SK-N-SH treated with all-trans-retinoic acid at 6 μM for 48 hours (cell line): Measurements from ENCODE around the gene LRRC17.
A peak's percentile ranks its signal among the peaks of the same experiment; 100 is the strongest.

Experiments
- ATAC-seq: fragments of 200-7000 bp; cut with Tn5 transposase; 3 replicates; pipeline ENCODE4 v1.9.1; 2020; ENCODE audit warnings: mild to moderate bottlenecking, moderate library complexity
- ARNTL ChIP-seq: fragments of 450-650 bp; formaldehyde crosslinking; IDR thresholded peaks from 2 replicates; pipeline ENCODE4 v1.5.0; 2020; ENCODE audit warnings: low read depth, mild to moderate bottlenecking, moderate library complexity, borderline replicate concordance
- BACH2 ChIP-seq: fragments of 250-450 bp; sonication (Bioruptor Pico); IDR thresholded peaks from 2 replicates; pipeline ENCODE4 v1.9.0; 2021; ENCODE audit warnings: mild to moderate bottlenecking, borderline replicate concordance
- CREB5 ChIP-seq: fragments of 250-450 bp; sonication (Bioruptor Pico); IDR thresholded peaks from 2 replicates; pipeline ENCODE4 v1.5.1; 2020; ENCODE audit warnings: low read depth, mild to moderate bottlenecking, moderate library complexity
- CSDC2 ChIP-seq: fragments of 250-450 bp; sonication (Bioruptor Pico); IDR thresholded peaks from 2 replicates; pipeline ENCODE4 v1.5.0; 2020; ENCODE audit warnings: mild to moderate bottlenecking, moderate library complexity
- CSRNP3 ChIP-seq: fragments of 250-450 bp; sonication (Bioruptor Pico); IDR thresholded peaks from 2 replicates; pipeline ENCODE4 v1.5.1; 2021; ENCODE audit warnings: mild to moderate bottlenecking, moderate library complexity
- ESRRG ChIP-seq: fragments of 250-450 bp; sonication (Bioruptor Pico); IDR thresholded peaks from 2 replicates; pipeline ENCODE4 v1.6.1; 2021; ENCODE audit warnings: mild to moderate bottlenecking
- GLIS3 ChIP-seq: fragments of 250-450 bp; sonication (Bioruptor Pico); IDR thresholded peaks from 2 replicates; pipeline ENCODE4 v1.5.0; 2020; ENCODE audit warnings: mild to moderate bottlenecking, moderate library complexity
- ISL1 ChIP-seq: fragments of 250-450 bp; sonication (Bioruptor Pico); IDR thresholded peaks from 2 replicates; pipeline ENCODE4 v2.1.2; 2022; ENCODE audit warnings: mild to moderate bottlenecking, moderate library complexity
- PATZ1 ChIP-seq: fragments of 250-450 bp; sonication (Bioruptor Pico); IDR thresholded peaks from 2 replicates; pipeline ENCODE4 v1.8.0; 2020; ENCODE audit warnings: mild to moderate bottlenecking, moderate library complexity, borderline replicate concordance
- POU6F1 ChIP-seq: fragments of 250-450 bp; sonication (Bioruptor Pico); IDR thresholded peaks from 2 replicates; pipeline ENCODE4 v1.8.0; 2021; ENCODE audit warnings: low read depth, mild to moderate bottlenecking, moderate library complexity, borderline replicate concordance
- PPARA ChIP-seq: fragments of 250-450 bp; sonication (Bioruptor Pico); IDR thresholded peaks from 2 replicates; pipeline ENCODE4 v1.5.0; 2020; ENCODE audit warnings: mild to moderate bottlenecking, borderline replicate concordance
- RARB ChIP-seq: fragments of 250-450 bp; sonication (Bioruptor Pico); IDR thresholded peaks from 2 replicates; pipeline ENCODE4 v1.8.0; 2021; ENCODE audit warnings: mild to moderate bottlenecking, moderate library complexity
- SNAI2 ChIP-seq: fragments of 250-450 bp; sonication (Bioruptor Pico); IDR thresholded peaks from 2 replicates; pipeline ENCODE4 v1.5.0; 2020; ENCODE audit warnings: mild to moderate bottlenecking, moderate library complexity
- TOX ChIP-seq: fragments of 250-450 bp; sonication (Bioruptor Pico); IDR thresholded peaks from 2 replicates; pipeline ENCODE4 v1.8.0; 2021; ENCODE audit warnings: mild to moderate bottlenecking, moderate library complexity, borderline replicate concordance
- ZC3H10 ChIP-seq: fragments of 250-450 bp; sonication (Bioruptor Pico); IDR thresholded peaks from 2 replicates; pipeline ENCODE4 v1.5.1; 2021; ENCODE audit warnings: mild to moderate bottlenecking, moderate library complexity
- ZFP3 ChIP-seq: fragments of 250-450 bp; sonication (Bioruptor Pico); IDR thresholded peaks from 2 replicates; pipeline ENCODE4 v1.5.0; 2020; ENCODE audit warnings: mild to moderate bottlenecking, moderate library complexity
- ZNF565 ChIP-seq: fragments of 450-650 bp; formaldehyde crosslinking; conservative IDR thresholded peaks from 2 replicates; pipeline ENCODE4 v1.5.0; 2020; ENCODE audit warnings: low read depth, mild to moderate bottlenecking, moderate library complexity
- ZNF70 ChIP-seq: fragments of 450-650 bp; formaldehyde crosslinking; IDR thresholded peaks from 2 replicates; pipeline ENCODE4 v1.5.0; 2020; ENCODE audit warnings: mild to moderate bottlenecking, moderate library complexity
- ZNF8 ChIP-seq: fragments of 450-650 bp; formaldehyde crosslinking; IDR thresholded peaks from 2 replicates; pipeline ENCODE4 v1.5.0; 2020; ENCODE audit warnings: mild to moderate bottlenecking, moderate library complexity
- TF ChIP-seq, protein P1 (sequence below): fragments of 250-450 bp; sonication (Bioruptor Pico); IDR thresholded peaks from 2 replicates; pipeline ENCODE4 v1.5.0; 2020; ENCODE audit warnings: mild to moderate bottlenecking, moderate library complexity

LRRC17 gene

GRCh38 chr7:102917436-102918353 lies 4.9 kb downstream of the LRRC17 start:
- no peak for ATAC-seq
- TF ChIP-seq RARB, result no peak
- TF ChIP-seq CREB5, result no peak
- no peak for TF ChIP-seq PATZ1
- no peak for TF ChIP-seq ZNF8
- no peak for TF ChIP-seq POU6F1
- no peak for TF ChIP-seq ZNF70 (CRISPR knock-in tag)
- no peak for TF ChIP-seq CSRNP3
- no peak for TF ChIP-seq CSDC2 (CRISPR knock-in tag)

DNA sequence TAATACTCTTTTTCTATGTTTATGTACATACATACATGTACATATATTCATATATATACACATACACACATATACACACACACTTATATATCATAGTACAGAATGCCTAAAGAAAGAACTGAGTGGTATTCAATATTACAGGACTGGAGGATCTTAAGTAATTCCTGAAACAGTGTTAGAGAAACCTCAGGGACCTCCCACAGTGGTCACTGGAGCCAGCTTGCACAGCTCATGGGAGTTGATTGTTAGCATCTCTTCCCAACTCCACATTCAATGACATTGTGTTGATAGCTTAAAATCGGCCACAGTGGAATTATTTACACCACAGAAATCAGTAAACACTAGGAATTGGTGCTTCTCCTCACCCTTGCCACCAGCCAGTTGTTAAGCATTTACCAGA lies 6.0 kb downstream of the LRRC17 start:
- TF ChIP-seq BACH2 (CRISPR knock-in tag) (no peak), SNAI2 (no peak), PATZ1 (no peak)
- ATAC-seq, result no peak

DNA sequence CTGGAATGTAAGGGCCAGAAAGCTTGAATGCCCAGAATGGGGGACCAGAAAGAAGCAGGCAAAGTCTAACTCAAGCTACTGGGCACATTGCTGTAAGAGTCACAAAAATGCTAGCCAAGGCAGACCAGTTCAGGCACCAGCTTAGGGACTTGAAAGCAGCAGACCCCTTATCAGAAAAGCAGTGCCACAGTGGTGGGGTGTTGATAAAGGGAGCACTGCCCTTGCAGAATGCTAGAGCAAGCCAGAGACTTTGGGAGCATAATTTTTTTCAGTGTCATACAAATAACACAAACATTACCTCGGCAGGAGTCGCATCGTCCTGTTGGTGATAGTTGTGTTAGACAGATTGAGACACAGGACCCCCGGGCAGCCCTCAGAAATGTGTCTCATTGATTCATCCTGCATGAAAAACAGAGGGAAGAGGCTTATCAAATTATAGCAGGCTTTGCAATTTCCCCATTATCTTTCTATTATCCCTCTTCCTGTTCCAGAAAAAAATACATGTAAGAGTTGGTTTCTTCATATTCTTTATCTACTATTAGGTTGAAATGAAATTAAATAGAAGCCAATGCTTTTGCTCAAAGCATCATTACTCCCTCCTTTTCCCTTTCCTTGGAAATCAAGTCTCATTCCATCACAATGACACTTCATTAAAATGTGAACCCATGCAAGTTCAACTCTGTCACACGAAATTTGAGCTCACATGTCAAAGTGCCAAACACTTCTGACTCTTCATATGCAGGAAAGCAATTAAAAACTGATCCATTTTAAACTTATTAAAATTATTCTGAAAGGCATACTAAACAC lies 13.4 kb downstream of the LRRC17 start:
- ATAC-seq, result peak; percentile 47
- peak; percentile 29; the same call in 1 of the 2 replicates for TF ChIP-seq SNAI2
- TF ChIP-seq, protein P1, sequence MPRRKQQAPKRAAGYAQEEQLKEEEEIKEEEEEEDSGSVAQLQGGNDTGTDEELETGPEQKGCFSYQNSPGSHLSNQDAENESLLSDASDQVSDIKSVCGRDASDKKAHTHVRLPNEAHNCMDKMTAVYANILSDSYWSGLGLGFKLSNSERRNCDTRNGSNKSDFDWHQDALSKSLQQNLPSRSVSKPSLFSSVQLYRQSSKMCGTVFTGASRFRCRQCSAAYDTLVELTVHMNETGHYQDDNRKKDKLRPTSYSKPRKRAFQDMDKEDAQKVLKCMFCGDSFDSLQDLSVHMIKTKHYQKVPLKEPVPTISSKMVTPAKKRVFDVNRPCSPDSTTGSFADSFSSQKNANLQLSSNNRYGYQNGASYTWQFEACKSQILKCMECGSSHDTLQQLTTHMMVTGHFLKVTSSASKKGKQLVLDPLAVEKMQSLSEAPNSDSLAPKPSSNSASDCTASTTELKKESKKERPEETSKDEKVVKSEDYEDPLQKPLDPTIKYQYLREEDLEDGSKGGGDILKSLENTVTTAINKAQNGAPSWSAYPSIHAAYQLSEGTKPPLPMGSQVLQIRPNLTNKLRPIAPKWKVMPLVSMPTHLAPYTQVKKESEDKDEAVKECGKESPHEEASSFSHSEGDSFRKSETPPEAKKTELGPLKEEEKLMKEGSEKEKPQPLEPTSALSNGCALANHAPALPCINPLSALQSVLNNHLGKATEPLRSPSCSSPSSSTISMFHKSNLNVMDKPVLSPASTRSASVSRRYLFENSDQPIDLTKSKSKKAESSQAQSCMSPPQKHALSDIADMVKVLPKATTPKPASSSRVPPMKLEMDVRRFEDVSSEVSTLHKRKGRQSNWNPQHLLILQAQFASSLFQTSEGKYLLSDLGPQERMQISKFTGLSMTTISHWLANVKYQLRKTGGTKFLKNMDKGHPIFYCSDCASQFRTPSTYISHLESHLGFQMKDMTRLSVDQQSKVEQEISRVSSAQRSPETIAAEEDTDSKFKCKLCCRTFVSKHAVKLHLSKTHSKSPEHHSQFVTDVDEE (CRISPR knock-in tag), result peak; percentile 84
- TF ChIP-seq ZNF8, result no peak
- peak; percentile 37; the same call in 1 of the 2 replicates for TF ChIP-seq CSRNP3
- TF ChIP-seq ZNF70 (CRISPR knock-in tag), result no peak
- no peak for TF ChIP-seq TOX
- no peak for TF ChIP-seq GLIS3
- TF ChIP-seq ZFP3 (CRISPR knock-in tag), result peak; percentile 92
- TF ChIP-seq CSDC2 (CRISPR knock-in tag), result no peak
- TF ChIP-seq ZC3H10 (CRISPR knock-in tag), result no peak
- TF ChIP-seq ZNF565 (CRISPR knock-in tag), result no peak
- peak; percentile 94 for TF ChIP-seq ISL1 (CRISPR knock-in tag)
- no peak for TF ChIP-seq PPARA (CRISPR knock-in tag)
- no peak for TF ChIP-seq POU6F1
- no peak for TF ChIP-seq RARB
- no peak for TF ChIP-seq BACH2 (CRISPR knock-in tag)
- TF ChIP-seq ARNTL, result no peak
- TF ChIP-seq ESRRG, result no peak
